Activated CD8-positive, alpha-beta memory T cell treated with anti-CD3 and anti-CD28 coated beads, Interleukin-2, amount 50 U/mL, for 24 hours (primary cell): Measurements from ENCODE around the gene MMAA.
"Not testable (repeated sequence)": the region's sequence is repeated elsewhere in the genome, so short reads cannot be mapped to it uniquely, and the experiment has no call there.

Source experiments
- DNase-seq: peaks from one replicate; pipeline ENCODE4 v3.0.0-alpha.2; 2020; ENCODE audit errors: extremely low read depth

Gene MMAA

GRCh38 chr4:145618932-145619638, at the start of gene MMAA:
MMAA (plus strand) TSS chr4:145619385; CDS start chr4:145639140, 19,755 bp downstream.
- DNase-seq, result peak; percentile 88

DNA sequence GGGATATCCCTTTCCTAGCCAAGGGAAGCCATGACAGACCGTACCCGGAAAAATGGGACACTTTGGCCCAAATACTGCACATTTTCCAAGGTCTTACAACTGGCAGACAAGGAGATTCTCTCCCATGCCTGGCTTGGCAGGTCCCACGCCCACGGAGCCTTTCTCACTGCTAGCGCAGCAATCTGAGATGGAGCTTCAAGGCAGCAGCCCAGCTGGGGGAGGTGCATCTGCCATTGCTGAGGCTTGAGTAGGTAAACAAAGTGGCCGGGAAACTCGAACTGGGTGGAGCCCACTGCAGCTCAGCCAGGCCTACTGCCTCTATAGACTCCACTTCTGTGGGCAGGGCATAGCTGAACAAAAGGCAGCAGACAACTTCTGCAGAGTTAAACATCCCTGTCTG, 44.6 kb upstream of the MMAA start:
- DNase-seq, result not testable (repeated sequence)

- no peak for DNase-seq
These were observed 38.3 kb upstream of the MMAA start for GRCh38 chr4:145580906-145581305.

GRCh38 chr4:145583191-145584055, 35.8 kb upstream of the MMAA start:
- no peak for DNase-seq

DNA sequence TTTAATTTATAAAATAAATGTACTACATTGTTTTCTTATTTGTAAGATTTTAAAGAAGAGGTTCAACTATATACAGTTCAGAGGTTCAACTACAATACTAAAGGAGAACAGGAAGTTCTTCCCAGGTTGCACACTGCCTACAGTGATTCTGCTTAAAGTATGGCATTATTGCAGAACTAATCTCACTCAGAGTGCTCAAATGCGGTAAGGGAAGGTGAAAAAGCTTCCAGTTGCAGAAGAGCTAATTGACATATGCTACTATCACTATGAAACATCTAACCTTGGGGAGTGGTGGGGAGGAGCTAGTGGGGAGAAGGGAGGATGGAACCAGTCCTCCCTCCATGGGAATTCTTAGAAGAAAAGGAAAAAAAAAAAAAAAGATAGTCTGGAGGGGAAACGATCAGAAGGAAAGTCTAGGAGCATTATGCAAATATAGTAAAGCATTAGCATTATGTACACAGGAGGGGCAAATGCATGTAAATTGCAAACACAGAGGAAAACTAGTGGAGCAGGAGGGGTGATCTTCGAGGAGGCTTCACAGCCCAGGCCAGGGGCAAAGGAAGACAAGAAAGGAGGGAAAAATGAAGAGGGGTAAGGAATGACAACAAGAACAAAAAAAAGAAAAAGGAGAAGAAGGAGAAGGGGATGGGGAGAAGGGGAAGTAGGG, 32.0 kb upstream of the MMAA start:
- no peak for DNase-seq

- not testable (repeated sequence) for DNase-seq
These were observed 29.8 kb upstream of the MMAA start for GRCh38 chr4:145589381-145589780.

DNA sequence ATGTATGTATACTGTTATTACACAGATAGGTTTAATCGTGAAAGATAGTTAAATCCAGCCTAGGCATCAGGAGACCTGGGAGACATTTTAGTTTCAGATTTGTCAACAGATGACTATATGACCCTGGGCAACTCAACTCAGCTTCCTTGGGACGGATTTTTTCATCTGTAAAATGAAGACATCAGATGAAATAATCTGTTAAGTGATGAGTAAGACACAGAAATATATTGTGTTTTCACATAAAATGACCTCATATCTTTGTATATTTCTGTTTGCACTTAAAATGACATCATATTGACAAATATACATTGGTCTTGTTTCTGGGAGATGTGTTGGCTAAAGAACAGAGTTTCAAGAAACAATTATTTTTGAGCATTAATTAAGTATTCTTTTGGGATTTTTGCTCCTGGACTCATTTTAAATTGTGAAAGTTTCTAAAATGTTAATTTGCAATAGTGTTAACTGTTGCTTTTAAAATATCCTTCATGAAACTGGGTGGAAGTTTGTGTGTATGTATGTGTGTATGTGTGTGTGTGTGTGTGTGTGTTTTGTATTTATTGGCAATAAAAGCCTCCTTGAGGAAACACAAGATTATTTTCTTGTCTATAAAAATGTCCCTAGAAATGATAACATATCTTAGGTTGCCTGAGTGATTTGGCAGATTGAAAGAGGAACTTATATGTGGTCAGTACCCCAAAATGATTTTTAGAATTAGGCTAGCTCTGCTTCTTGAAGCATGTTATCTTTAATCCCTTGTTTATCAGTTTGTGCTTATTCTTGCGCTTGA, 29.1 kb upstream of the MMAA start:
- DNase-seq, result no peak

- DNase-seq, result no peak
These were observed 16.9 kb upstream of the MMAA start for GRCh38 chr4:145602129-145602760.

- no peak for DNase-seq
These were observed 13.2 kb upstream of the MMAA start for GRCh38 chr4:145605941-145606340.

- DNase-seq, result peak; percentile 39
These were observed 9.4 kb upstream of the MMAA start for GRCh38 chr4:145609481-145610427.

- no peak for DNase-seq
These were observed 5.5 kb upstream of the MMAA start for GRCh38 chr4:145613566-145614232.

DNA sequence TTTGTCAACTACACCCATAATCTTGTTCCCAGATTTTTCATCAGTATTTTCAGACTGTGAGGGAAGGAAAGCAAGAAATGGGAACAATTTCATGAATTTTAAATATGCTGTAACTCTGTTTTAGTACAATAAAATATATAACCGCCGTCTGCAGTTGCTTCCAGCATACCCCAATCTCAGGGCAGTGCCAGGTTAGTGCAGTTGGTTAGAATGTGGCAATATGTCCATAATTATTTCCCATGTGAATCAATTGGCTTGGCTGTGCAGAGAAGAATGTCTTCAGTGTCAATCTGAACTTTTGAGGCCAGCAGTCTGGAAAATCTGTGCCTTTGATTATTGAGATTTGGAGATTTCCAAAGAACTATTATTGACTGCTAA, 5.0 kb upstream of the MMAA start:
- no peak for DNase-seq

GRCh38 chr4:145618210-145618931, 814 bp upstream of the MMAA start:
- no peak for DNase-seq

DNA sequence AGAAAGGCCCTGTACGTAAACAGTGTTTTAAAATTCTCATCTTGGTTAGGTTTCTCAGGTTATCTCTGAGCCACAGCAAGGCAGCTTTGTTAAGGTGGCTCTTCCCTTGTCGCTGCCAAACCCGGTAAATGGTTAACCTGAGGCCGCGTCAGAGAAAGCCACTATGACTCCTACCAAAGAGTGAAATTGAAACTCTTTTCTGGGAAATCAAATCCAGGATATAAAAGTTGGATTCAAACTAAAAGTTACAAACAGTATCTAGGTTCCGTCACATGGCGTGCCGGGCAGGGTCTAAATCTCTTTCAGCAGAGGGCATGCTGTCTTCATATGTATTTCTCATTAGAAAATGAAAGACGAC, 433 bp downstream of the MMAA start:
- DNase-seq, result no peak

GRCh38 chr4:145622067-145622466, 2.9 kb downstream of the MMAA start:
- DNase-seq, result not testable (repeated sequence)

DNA sequence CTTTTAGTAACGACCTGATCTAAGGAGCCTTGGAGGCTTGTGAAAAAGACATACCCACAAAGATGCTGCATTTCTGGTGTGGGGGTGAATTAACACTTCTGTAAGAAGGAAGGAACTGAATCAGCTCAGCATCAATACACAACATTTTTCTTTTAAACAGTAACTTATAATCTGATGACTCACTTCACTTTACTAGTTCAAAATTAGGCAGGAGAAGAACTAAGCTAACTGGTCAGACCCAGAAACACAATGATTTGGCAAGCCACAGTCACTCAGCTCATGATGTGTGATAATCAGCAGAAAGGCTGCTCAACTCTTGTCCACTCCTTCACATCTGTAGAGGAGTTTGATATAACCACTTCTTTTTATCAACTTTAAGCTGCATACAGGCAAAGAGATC, 4.6 kb downstream of the MMAA start:
- no peak for DNase-seq

- DNase-seq, result no peak
These were observed 6.8 kb downstream of the MMAA start for GRCh38 chr4:145625677-145626622.

DNA sequence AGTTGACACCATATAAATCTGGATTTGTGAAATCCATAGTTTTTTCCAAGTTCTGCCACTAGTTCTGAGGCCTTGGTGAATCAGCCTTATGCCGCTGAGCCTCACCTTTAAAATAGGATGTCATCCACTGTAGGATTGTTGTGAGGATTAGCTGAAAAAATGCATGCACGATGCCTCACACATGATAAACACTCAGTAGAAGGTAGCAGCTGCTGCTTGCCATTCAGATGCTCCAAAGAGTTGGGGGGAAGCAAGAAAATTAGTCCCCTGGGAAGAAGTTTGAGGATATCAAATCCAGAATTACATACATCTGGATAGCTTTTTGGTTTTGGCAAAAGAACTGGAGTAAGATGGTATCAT, 7.4 kb downstream of the MMAA start:
- no peak for DNase-seq
